Liver (tissue), 9 donors: Measurements from ENCODE around the gene NTN5. TPM values are rescaled to one million over a fixed set of nuclear protein-coding genes. Genes with fewer than 3 reads are reported as not detected.

Source experiments
- DNase-seq: peaks from one replicate; pipeline ENCODE4 v3.0.0-alpha.2; 2017; ENCODE audit warnings: low spot score
- H3K27ac ChIP-seq, 2 donors: one replicate each; pipeline ENCODE4 v1.7.0; 2013; ENCODE audit warnings: inconsistent platforms in 2 of 2, low read length in 2 of 2, control low read depth in 1 of 2, low read depth in 1 of 2, mild to moderate bottlenecking in 1 of 2
- H3K27me3 ChIP-seq, 4 donors: one replicate each; pipeline versions ENCODE4 v1.6.1 to v1.7.0; 2013; ENCODE audit warnings: low read length in 3 of 4, inconsistent platforms in 1 of 4, mild to moderate bottlenecking in 1 of 4, moderate library complexity in 1 of 4; ENCODE audit not compliant: control insufficient read depth in 4 of 4, insufficient read depth in 4 of 4
- H3K36me3 ChIP-seq, 4 donors: one replicate each; pipeline versions ENCODE4 v1.6.1 to v1.7.0; 2013; ENCODE audit warnings: low read length in 3 of 4, mild to moderate bottlenecking in 3 of 4, low read depth in 1 of 4, moderate library complexity in 1 of 4; ENCODE audit not compliant: control insufficient read depth in 4 of 4, insufficient read depth in 3 of 4
- H3K4me1 ChIP-seq, 4 donors: one replicate each; pipeline versions ENCODE4 v1.6.1 to v1.7.0; 2013; ENCODE audit warnings: low read length in 3 of 4, mild to moderate bottlenecking in 3 of 4, moderate library complexity in 1 of 4; ENCODE audit not compliant: control insufficient read depth in 4 of 4, insufficient read depth in 4 of 4
- H3K4me3 ChIP-seq, 3 donors: one replicate each; pipeline versions ENCODE4 v1.6.1 to v1.7.0; 2013; ENCODE audit warnings: low read length in 3 of 3, control low read depth in 1 of 3, low read depth in 1 of 3, mild to moderate bottlenecking in 1 of 3
- H3K9ac ChIP-seq, 2 donors: one replicate each; pipeline ENCODE4 v1.7.0; 2013; ENCODE audit warnings: low read length in 2 of 2, mild to moderate bottlenecking in 2 of 2, moderate library complexity in 2 of 2, control low read depth in 1 of 2, low read depth in 1 of 2
- H3K9me3 ChIP-seq, 4 donors: one replicate each; pipeline versions ENCODE4 v1.6.1 to v1.7.0; 2013; ENCODE audit warnings: low read length in 3 of 4; ENCODE audit not compliant: control insufficient read depth in 4 of 4
- ATF3 ChIP-seq: IDR thresholded peaks from 2 replicates; pipeline ENCODE4 v1.6.1; 2016; ENCODE audit warnings: antibody characterized with exemption
- CTCF ChIP-seq: fragments of 150-350 bp; IDR thresholded peaks from 2 replicates; pipeline ENCODE4 v1.5.1; 2017; ENCODE audit warnings: improper control_type of control experiment, low read depth, low read length; ENCODE audit not compliant: missing input control
- EGR1 ChIP-seq, 2 donors: IDR thresholded peaks; 2 replicates each; pipeline ENCODE4 v1.6.1; 2016 to 2018; ENCODE audit warnings: antibody characterized with exemption in 2 of 2, low read depth in 2 of 2
- FOXA1 ChIP-seq: IDR thresholded peaks from 2 replicates; pipeline ENCODE4 v1.6.1; 2016; ENCODE audit warnings: antibody characterized with exemption
- FOXA2 ChIP-seq: IDR thresholded peaks from 2 replicates; pipeline ENCODE4 v1.6.1; 2016; ENCODE audit warnings: antibody characterized with exemption
- GABPA ChIP-seq, 2 donors: IDR thresholded peaks in 1 of 2; conservative IDR thresholded peaks in 1 of 2; 2 replicates each; pipeline ENCODE4 v1.6.1; 2016; ENCODE audit warnings: antibody characterized with exemption in 2 of 2, mild to moderate bottlenecking in 1 of 2, moderate library complexity in 1 of 2
- HNF4A ChIP-seq, 2 donors: conservative IDR thresholded peaks; 2 replicates each; pipeline ENCODE4 v1.6.1; 2016; ENCODE audit warnings: antibody characterized with exemption in 2 of 2, mild to moderate bottlenecking in 2 of 2
- HNF4G ChIP-seq: IDR thresholded peaks from 2 replicates; pipeline ENCODE4 v1.6.1; 2016; ENCODE audit warnings: antibody characterized with exemption
- JUND ChIP-seq, 2 donors: IDR thresholded peaks; 2 replicates each; pipeline ENCODE4 v1.6.1; 2016; ENCODE audit warnings: antibody characterized with exemption in 2 of 2
- MAX ChIP-seq: IDR thresholded peaks from 2 replicates; pipeline ENCODE4 v1.6.1; 2016; ENCODE audit warnings: antibody characterized with exemption
- NR2F2 ChIP-seq: IDR thresholded peaks from 2 replicates; pipeline ENCODE4 v1.6.1; 2016; ENCODE audit warnings: antibody characterized with exemption
- RAD21 ChIP-seq, 2 donors: IDR thresholded peaks; 2 replicates each; pipeline ENCODE4 v1.6.1; 2016; ENCODE audit warnings: antibody characterized with exemption in 2 of 2, mild to moderate bottlenecking in 2 of 2
- REST ChIP-seq: IDR thresholded peaks from 2 replicates; pipeline ENCODE4 v1.6.1; 2016; ENCODE audit warnings: antibody characterized with exemption, mild to moderate bottlenecking
- RXRA ChIP-seq, 2 donors: IDR thresholded peaks; 2 replicates each; pipeline ENCODE4 v1.6.1; 2017 to 2018; ENCODE audit warnings: antibody characterized with exemption in 2 of 2, mild to moderate bottlenecking in 1 of 2
- TAF1 ChIP-seq: conservative IDR thresholded peaks from 2 replicates; pipeline ENCODE4 v1.6.1; 2016; ENCODE audit warnings: antibody characterized with exemption, mild to moderate bottlenecking
- YY1 ChIP-seq: IDR thresholded peaks from 2 replicates; pipeline ENCODE4 v1.6.1; 2016; ENCODE audit warnings: antibody characterized with exemption, mild to moderate bottlenecking
- WGBS: extraction: QIAGEN DNeasy Blood & Tissue Kit; methylation state at CpG from one replicate; pipeline ENCODE4 v1.1.7; 2013; 5-methylcytosine and 5-hydroxymethylcytosine counted together
- polyA plus RNA-seq, 2 donors: library from polyadenylated mRNA; stranded (reverse) in 1 of 2; unstranded in 1 of 2; fragments of 200-250 nt in 1 of 2; fragments of >200 nt in 1 of 2; fragmentation: Nextera tagmentation in 1 of 2; extraction: Ambion mirVana in 1 of 2; gene quantifications; one replicate each; pipeline versions ENCODE4 v1.2.1 to v1.2.3, GENCODE V29; 2013 to 2015
- total RNA-seq, 2 donors: library from RNA; depleted of rRNA; stranded (reverse); fragments of >200 nt; gene quantifications; one replicate each; pipeline ENCODE4 v1.2.3, GENCODE V29; 2014
- donor health status: healthy.
- donor health status: healthy.
- donor health status: healthy.
- donor health status: healthy.
- donor health status: healthy.

Gene NTN5
- total and polyA plus RNA-seq, 4 donors, result 0.08 to 0.09 TPM; not detected in 2

GRCh38 chr19:48716562-48717291 is 43.9 kb upstream of the NTN5 start:
- no peak overlapping the region for H3K9ac ChIP-seq

GRCh38 chr19:48715681-48716171 is 42.9 kb upstream of the NTN5 start:
- Histone ChIP-seq H3K9ac (no peak overlapping the region), H3K36me3 (no peaks in the 10 kb centered on the region), H3K4me3 (no peak overlapping the region), H3K27ac (no peak overlapping the region), H3K4me1 (peaks cover 0 to 30% (median 19%) of the 10 kb centered on the region in 4 donors), H3K27me3 (no peaks in the 10 kb centered on the region), H3K9me3 (no peaks in the 10 kb centered on the region)
- WGBS, result 85% methylated on average over 19 of the region's 19 CpGs
- TF ChIP-seq EGR1 (IDR thresholded peaks at IDR 0.05; ENCODE audit: low read depth in 2 of 2) (no peak), TAF1 (no peak), JUND (IDR thresholded peaks at IDR 0.05) (no peak), FOXA1 (no peak), CTCF (no peak), RXRA (IDR thresholded peaks at IDR 0.05) (no peak), NR2F2 (no peak), FOXA2 (no peak), ATF3 (no peak), HNF4G (no peak), GABPA (IDR thresholded peaks at IDR 0.05 in 1 of 2, conservative IDR thresholded peaks at IDR 0.05 in 1 of 2) (no peak), MAX (no peak), REST (no peak)
- DNase-seq, result no peak

More at GRCh38 chr19:48716562-48717291, 43.9 kb upstream of the NTN5 start:
- WGBS, result 41% methylated on average over 24 of the region's 24 CpGs
- DNase-seq, result peak; percentile 43
- TF ChIP-seq FOXA2 (no peak), RAD21 (IDR thresholded peaks at IDR 0.05) (no peak), HNF4G (no peak), GABPA (IDR thresholded peaks at IDR 0.05 in 1 of 2, conservative IDR thresholded peaks at IDR 0.05 in 1 of 2) (no peak), CTCF (no peak), JUND (IDR thresholded peaks at IDR 0.05) (no peak), NR2F2 (no peak), YY1 (no peak), MAX (no peak), TAF1 (no peak), EGR1 (IDR thresholded peaks at IDR 0.05; ENCODE audit: low read depth in 2 of 2) (no peak), HNF4A (conservative IDR thresholded peaks at IDR 0.05) (no peak), RXRA (IDR thresholded peaks at IDR 0.05) (no peak), FOXA1 (no peak)
- Histone ChIP-seq H3K4me1 (peaks cover 0 to 32% (median 22%) of the 10 kb centered on the region in 4 donors), H3K27me3 (no peaks in the 10 kb centered on the region), H3K4me3 (no peak overlapping the region), H3K36me3 (no peaks in the 10 kb centered on the region), H3K27ac (peak overlapping the region; percentile 24 to 35), H3K9me3 (no peaks in the 10 kb centered on the region)
